HG02763 (cell line): Measurements from ENCODE around the gene OSCP1.

Experiments
- ATAC-seq: cut with Tn5 transposase; IDR thresholded peaks from one replicate; pipeline ENCODE4 v1.9.1; 2021; ENCODE audit warnings: mild to moderate bottlenecking, moderate library complexity; ENCODE audit not compliant: unreplicated experiment

OSCP1 gene

GRCh38 chr1:36447450-36447849 is 2.8 kb downstream of the OSCP1 start:
- ATAC-seq: no peak

GRCh38 chr1:36446746-36447145 is 3.5 kb downstream of the OSCP1 start:
- ATAC-seq: no peak

GRCh38 chr1:36446271-36446670 is 4.0 kb downstream of the OSCP1 start:
- no peak for ATAC-seq

- ATAC-seq: no peak
These were observed 7.0 kb downstream of the OSCP1 start for GRCh38 chr1:36443297-36443696.

GRCh38 chr1:36442337-36442736 is 7.9 kb downstream of the OSCP1 start:
- no peak for ATAC-seq

GRCh38 chr1:36440646-36441045 is 9.6 kb downstream of the OSCP1 start:
- ATAC-seq: no peak

GRCh38 chr1:36440044-36440443 is 10.2 kb downstream of the OSCP1 start:
- ATAC-seq: no peak

GRCh38 chr1:36438715-36439114 is 11.5 kb downstream of the OSCP1 start:
- ATAC-seq: no peak

- no peak for ATAC-seq
These were observed 13.4 kb downstream of the OSCP1 start for GRCh38 chr1:36436821-36437220.

- no peak for ATAC-seq
These were observed 17.1 kb downstream of the OSCP1 start for GRCh38 chr1:36433102-36433501.

GRCh38 chr1:36432616-36433015 is 17.6 kb downstream of the OSCP1 start:
- no peak for ATAC-seq

- ATAC-seq: no peak
These were observed 24.5 kb downstream of the OSCP1 start for GRCh38 chr1:36425791-36426190.

GRCh38 chr1:36421649-36422048 is 28.6 kb downstream of the OSCP1 start:
- ATAC-seq: no peak

GRCh38 chr1:36420836-36421317 is 29.4 kb downstream of the OSCP1 start:
- ATAC-seq: no peak

GRCh38 chr1:36420409-36420808 is 29.8 kb downstream of the OSCP1 start:
- no peak for ATAC-seq

GRCh38 chr1:36419569-36419968 is 30.7 kb downstream of the OSCP1 start:
- no peak for ATAC-seq

- no peak for ATAC-seq
These were observed 31.1 kb downstream of the OSCP1 start for GRCh38 chr1:36419140-36419539.

GRCh38 chr1:36417931-36418330 is 32.3 kb downstream of the OSCP1 start:
- ATAC-seq: no peak

GRCh38 chr1:36415661-36416326 is 34.5 kb downstream of the OSCP1 start:
- ATAC-seq: no peak

- ATAC-seq: no peak
These were observed 35.9 kb downstream of the OSCP1 start for GRCh38 chr1:36414384-36414783.

- ATAC-seq: no peak
These were observed 38.3 kb downstream of the OSCP1 start for GRCh38 chr1:36411674-36412648.

GRCh38 chr1:36408479-36408878 is 41.8 kb downstream of the OSCP1 start:
- ATAC-seq: no peak
